Osteoblast (primary cell): ENCODE results near the gene MTRFR. TPM values are rescaled to one million over a fixed set of nuclear protein-coding genes. Genes with fewer than 3 reads are reported as not detected.
A peak's percentile ranks its signal among the peaks of the same experiment; 100 is the strongest.

Experiments used
- DNase-seq: peaks from one replicate; pipeline ENCODE4 v3.0.0; 2011; ENCODE audit warnings: low spot score, mixed read lengths; ENCODE audit not compliant: insufficient read length; ENCODE audit errors: missing footprints
- H2AFZ ChIP-seq: 2 replicates; pipeline ENCODE4 v1.6.0; 2011; ENCODE audit warnings: mild to moderate bottlenecking, low read length
- H3K27ac ChIP-seq: 2 replicates; pipeline ENCODE4 v1.5.1; 2011; ENCODE audit warnings: mild to moderate bottlenecking, low read depth, low read length, moderate library complexity
- H3K27me3 ChIP-seq: 2 replicates; pipeline ENCODE4 v1.6.0; 2012; ENCODE audit warnings: mild to moderate bottlenecking, control low read depth, inconsistent platforms, low read length, moderate library complexity; ENCODE audit not compliant: insufficient read depth
- H3K36me3 ChIP-seq: 2 replicates; pipeline ENCODE4 v1.5.1; 2011; ENCODE audit warnings: mild to moderate bottlenecking, low read length, control low read depth, moderate library complexity; ENCODE audit not compliant: insufficient read depth
- H3K4me1 ChIP-seq: 2 replicates; pipeline ENCODE4 v1.5.1; 2011; ENCODE audit warnings: mild to moderate bottlenecking, low read length, control low read depth, moderate library complexity; ENCODE audit not compliant: insufficient read depth
- H3K4me2 ChIP-seq: 2 replicates; pipeline ENCODE4 v1.6.0; 2011; ENCODE audit warnings: mild to moderate bottlenecking, low read length; ENCODE audit not compliant: insufficient read depth
- H3K4me3 ChIP-seq: fragments of 200-600 bp; sonication (generic); 3 replicates; pipeline ENCODE4 v1.5.1; 2012; ENCODE audit warnings: mild to moderate bottlenecking, low read length, inconsistent platforms; ENCODE audit not compliant: insufficient read depth
- H3K79me2 ChIP-seq: 2 replicates; pipeline ENCODE4 v1.6.0; 2012; ENCODE audit warnings: mild to moderate bottlenecking, low read length, control low read depth, inconsistent platforms; ENCODE audit not compliant: insufficient read depth
- H3K9me3 ChIP-seq: 2 replicates; pipeline ENCODE4 v1.5.1; 2011; ENCODE audit warnings: low read depth, low read length, control low read depth
- H4K20me1 ChIP-seq: 2 replicates; pipeline ENCODE4 v1.6.0; 2012; ENCODE audit warnings: mild to moderate bottlenecking, low read length, control low read depth; ENCODE audit not compliant: insufficient read depth
- total RNA-seq: library from RNA; depleted of rRNA; stranded (reverse); fragments of >200 nt; gene quantifications from 2 replicates; pipeline ENCODE4 v1.2.3, GENCODE V29; 2012
- TF ChIP-seq, protein P1 (sequence below): IDR thresholded peaks from 2 replicates; pipeline ENCODE4 v1.5.1; 2011; ENCODE audit warnings: mild to moderate bottlenecking, low read depth, low read length, moderate library complexity; ENCODE audit errors: extremely low read depth

MTRFR gene
- total RNA-seq, 1 donor, result 16.3 TPM

GRCh38 chr12:123223241-123223668 is 10.0 kb upstream of the MTRFR start:
- Histone ChIP-seq H4K20me1 (no peaks in the 10 kb centered on the region), H2AFZ (peak overlapping the region; percentile 13), H3K4me2 (no peak overlapping the region), H3K4me1 (no peaks in the 10 kb centered on the region), H3K27ac (no peak overlapping the region), H3K9me3 (no peaks in the 10 kb centered on the region), H3K36me3 (peaks cover 15% of the 10 kb centered on the region), H3K79me2 (peaks cover 13% of the 10 kb centered on the region), H3K27me3 (no peaks in the 10 kb centered on the region), H3K4me3 (no peak overlapping the region)
- TF ChIP-seq, protein P1, sequence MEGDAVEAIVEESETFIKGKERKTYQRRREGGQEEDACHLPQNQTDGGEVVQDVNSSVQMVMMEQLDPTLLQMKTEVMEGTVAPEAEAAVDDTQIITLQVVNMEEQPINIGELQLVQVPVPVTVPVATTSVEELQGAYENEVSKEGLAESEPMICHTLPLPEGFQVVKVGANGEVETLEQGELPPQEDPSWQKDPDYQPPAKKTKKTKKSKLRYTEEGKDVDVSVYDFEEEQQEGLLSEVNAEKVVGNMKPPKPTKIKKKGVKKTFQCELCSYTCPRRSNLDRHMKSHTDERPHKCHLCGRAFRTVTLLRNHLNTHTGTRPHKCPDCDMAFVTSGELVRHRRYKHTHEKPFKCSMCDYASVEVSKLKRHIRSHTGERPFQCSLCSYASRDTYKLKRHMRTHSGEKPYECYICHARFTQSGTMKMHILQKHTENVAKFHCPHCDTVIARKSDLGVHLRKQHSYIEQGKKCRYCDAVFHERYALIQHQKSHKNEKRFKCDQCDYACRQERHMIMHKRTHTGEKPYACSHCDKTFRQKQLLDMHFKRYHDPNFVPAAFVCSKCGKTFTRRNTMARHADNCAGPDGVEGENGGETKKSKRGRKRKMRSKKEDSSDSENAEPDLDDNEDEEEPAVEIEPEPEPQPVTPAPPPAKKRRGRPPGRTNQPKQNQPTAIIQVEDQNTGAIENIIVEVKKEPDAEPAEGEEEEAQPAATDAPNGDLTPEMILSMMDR, result no peak
- peak; percentile 63 for DNase-seq

GRCh38 chr12:123225443-123225842 is 7.8 kb upstream of the MTRFR start:
- Histone ChIP-seq H3K36me3 (peaks cover 14% of the 10 kb centered on the region), H3K4me1 (no peaks in the 10 kb centered on the region), H3K9me3 (no peaks in the 10 kb centered on the region), H3K4me3 (no peak overlapping the region), H4K20me1 (no peaks in the 10 kb centered on the region), H3K27me3 (no peaks in the 10 kb centered on the region), H3K79me2 (peaks cover 33% of the 10 kb centered on the region), H3K4me2 (no peak overlapping the region), H2AFZ (no peak overlapping the region), H3K27ac (no peak overlapping the region)
- DNase-seq, result no peak
- TF ChIP-seq, protein P1, result no peak

DNA sequence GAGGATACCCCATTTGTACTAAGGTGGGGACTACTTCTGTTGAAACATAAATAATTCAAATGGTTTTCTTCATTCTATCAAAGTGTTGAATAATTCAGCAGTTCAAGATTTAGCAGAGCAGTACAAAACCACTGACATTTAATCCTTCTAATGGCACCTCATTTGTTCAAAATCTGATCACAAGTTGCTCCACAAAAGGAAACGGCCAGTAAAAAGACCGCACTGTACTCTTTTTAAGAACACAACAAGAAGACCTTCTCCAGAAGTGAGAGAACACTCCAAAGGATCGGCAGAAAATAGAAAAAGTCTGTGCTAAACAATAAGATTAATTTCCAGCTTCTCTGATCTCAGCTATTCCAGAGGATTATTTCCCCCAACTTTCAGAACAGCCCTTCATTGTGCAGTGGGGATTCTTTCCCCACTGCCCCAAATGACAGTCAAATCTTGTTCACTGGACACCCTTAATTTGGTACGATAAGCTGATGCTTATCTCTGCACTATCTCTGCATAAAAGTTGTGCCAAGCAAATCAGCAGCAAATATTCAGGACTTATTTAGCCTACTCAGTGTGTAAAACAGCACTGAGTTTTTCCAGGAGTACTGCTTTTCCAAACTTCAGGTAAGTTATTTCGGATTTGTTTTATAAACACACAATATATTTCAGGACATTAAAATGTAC is 5.5 kb upstream of the MTRFR start:
- Histone ChIP-seq H3K27ac (no peak overlapping the region), H3K27me3 (no peaks in the 10 kb centered on the region), H3K4me1 (peaks cover 8% of the 10 kb centered on the region), H3K79me2 (peaks cover 53% of the 10 kb centered on the region), H2AFZ (no peak overlapping the region), H3K9me3 (no peaks in the 10 kb centered on the region), H3K36me3 (peaks cover 7% of the 10 kb centered on the region), H4K20me1 (no peaks in the 10 kb centered on the region), H3K4me2 (no peak overlapping the region), H3K4me3 (no peak overlapping the region)
- peak; percentile 26 for DNase-seq
- TF ChIP-seq, protein P1, result no peak

DNA sequence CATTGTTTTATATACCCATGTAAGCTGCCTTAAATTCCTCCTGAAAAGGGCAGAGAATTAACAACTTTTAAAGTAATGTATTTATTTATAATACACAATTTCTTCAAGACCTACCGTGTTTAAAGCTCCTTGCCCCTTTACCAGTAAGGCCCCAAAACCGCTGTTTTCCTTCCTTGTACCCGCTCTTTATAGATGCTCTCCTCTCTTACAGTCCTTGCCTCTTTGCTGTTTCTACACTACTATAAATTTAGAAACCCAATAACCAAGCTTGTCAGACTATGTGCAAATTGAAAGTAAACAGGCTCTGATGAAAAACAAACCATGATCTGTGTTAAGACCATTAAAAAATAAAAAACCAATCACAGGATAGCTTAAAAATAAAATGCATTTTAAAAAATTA is 4.2 kb upstream of the MTRFR start:
- Histone ChIP-seq H4K20me1 (no peaks in the 10 kb centered on the region), H3K27ac (no peak overlapping the region), H2AFZ (no peak overlapping the region), H3K36me3 (peaks cover 7% of the 10 kb centered on the region), H3K4me1 (peaks cover 12% of the 10 kb centered on the region), H3K4me2 (peak overlapping the region; percentile 8), H3K79me2 (peaks cover 62% of the 10 kb centered on the region), H3K4me3 (no peak overlapping the region), H3K27me3 (no peaks in the 10 kb centered on the region), H3K9me3 (no peaks in the 10 kb centered on the region)
- TF ChIP-seq, protein P1, result no peak
- peak; percentile 36 for DNase-seq
